GM12878 (cell line): ENCODE results near the gene SLC22A23. TPM values are rescaled to one million over a fixed set of nuclear protein-coding genes. Genes with fewer than 3 reads are reported as not detected.
"Not testable (repeated sequence)": the region's sequence is repeated elsewhere in the genome, so short reads cannot be mapped to it uniquely, and the experiment has no call there.

Source experiments
- ATAC-seq: fragments of 200-7000 bp; cut with Tn5 transposase; 3 replicates; pipeline ENCODE4 v1.9.1; 2020; ENCODE audit warnings: mild to moderate bottlenecking, moderate library complexity
- BruUV-seq: library from RNA; stranded (reverse); fragments of 400-500 nt; replicated peaks from 2 replicates; lab custom pipeline; 2021; lab: Mats Ljungman, UMichigan
- CTCF ChIA-PET: fragments of 300-600 bp; sonication (Branson Sonifier 250); formaldehyde crosslinking; extraction: SDS; loops from one replicate; lab custom pipeline; 2021; ENCODE audit warnings: inconsistent platforms; lab: Yijun Ruan, JAX
- POLR2A ChIA-PET: fragments of 350-600 bp; formaldehyde crosslinking; extraction: SDS; loops from one replicate; lab custom pipeline; 2021; ENCODE audit warnings: inconsistent platforms; lab: Charles Lee
- RAD21 ChIA-PET: fragments of 300-600 bp; sonication (Branson Sonifier 250); formaldehyde crosslinking; loops from one replicate; lab custom pipeline; 2023; ENCODE audit warnings: antibody characterized with exemption; ENCODE audit not compliant: unreplicated experiment; lab: Charles Lee
- SMC1A ChIA-PET: fragments of 300-600 bp; sonication (Branson Sonifier 250); formaldehyde crosslinking; loops from one replicate; lab custom pipeline; 2023; ENCODE audit not compliant: unreplicated experiment, uncharacterized antibody; lab: Charles Lee
- DNase-seq: peaks from one replicate; pipeline ENCODE4 v3.0.0-alpha.2; 2011; ENCODE audit warnings: low read depth, low spot score
- FAIRE-seq: peaks from 3 replicates; lab custom pipeline; 2011; peaks lifted over from hg19 to GRCh38; lab: Jason Lieb, UNC
- H2AFZ ChIP-seq: 2 replicates; pipeline ENCODE4 v1.6.0; 2011; ENCODE audit warnings: low read depth, low read length, control low read depth; ENCODE audit not compliant: control insufficient read depth
- H3K27ac ChIP-seq: 2 replicates; pipeline ENCODE4 v1.5.1; 2011; ENCODE audit warnings: control low read depth; ENCODE audit not compliant: control insufficient read depth, insufficient read depth
- H3K27me3 ChIP-seq, 2 experiments: replicated peaks in 1 of 2; 2 replicates each; pipeline versions ENCODE4 v1.6.0 to v1.6.1; 2011; ENCODE audit warnings: low read length in 1 of 2; ENCODE audit not compliant: control insufficient read depth in 2 of 2, insufficient read depth in 2 of 2
- H3K36me3 ChIP-seq, 2 experiments: 2 replicates each; pipeline ENCODE4 v1.5.1; 2011; ENCODE audit warnings: low read length in 1 of 2; ENCODE audit not compliant: control insufficient read depth in 2 of 2, insufficient read depth in 2 of 2
- H3K4me1 ChIP-seq: 2 replicates; pipeline ENCODE4 v1.6.1; 2011; ENCODE audit warnings: mild to moderate bottlenecking, low read length, moderate library complexity, mixed read lengths; ENCODE audit not compliant: control insufficient read depth, insufficient read depth
- H3K4me2 ChIP-seq: 2 replicates; pipeline ENCODE4 v1.6.0; 2011; ENCODE audit warnings: control low read depth; ENCODE audit not compliant: control insufficient read depth, insufficient read depth
- H3K4me3 ChIP-seq: fragments of 200-600 bp; sonication (generic); 2 replicates; pipeline ENCODE4 v1.5.1; 2016
- H3K79me2 ChIP-seq: 2 replicates; pipeline ENCODE4 v1.6.0; 2011; ENCODE audit warnings: low read length; ENCODE audit not compliant: control insufficient read depth, insufficient read depth
- H3K9ac ChIP-seq: 2 replicates; pipeline ENCODE4 v1.8.0; 2011; ENCODE audit warnings: low read length, control low read depth, mixed read lengths; ENCODE audit not compliant: control insufficient read depth, insufficient read depth
- H3K9me3 ChIP-seq: replicated peaks from 3 replicates; pipeline ENCODE4 v1.5.1; 2011; ENCODE audit warnings: mild to moderate bottlenecking, low read length; ENCODE audit not compliant: control insufficient read depth, insufficient read depth
- H4K20me1 ChIP-seq: 2 replicates; pipeline ENCODE4 v1.6.0; 2011; ENCODE audit not compliant: control insufficient read depth, insufficient read depth
- LARP7 ChIP-seq: fragments of 450-650 bp; IDR thresholded peaks from 2 replicates; pipeline ENCODE4 v1.6.1; 2017; ENCODE audit warnings: mild to moderate bottlenecking
- SIN3A ChIP-seq: IDR thresholded peaks from 2 replicates; pipeline ENCODE4 v1.6.1; 2012; ENCODE audit warnings: low read depth, low read length, improper control_type of control experiment
- WGBS: methylation state at CpG from one replicate; pipeline ENCODE4 v1.1.6; 2016; ENCODE audit warnings: low lambda C conversion rate; ENCODE audit not compliant: insufficient replicate concordance, insufficient coverage; ENCODE audit errors: missing lambda C conversion rate; 5-methylcytosine and 5-hydroxymethylcytosine counted together
- in situ Hi-C: fragments of 300-500 bp; cut with MboI; formaldehyde crosslinking; loops from 9 replicates; pipeline ENCODE4 v1.14.3; 2018; ENCODE audit warnings: mixed read lengths
- intact Hi-C: fragments of 100-400 bp; cut with micrococcal nuclease; formaldehyde crosslinking; loops from one replicate; pipeline ENCODE4 v1.14.2; 2022; ENCODE audit not compliant: unreplicated experiment
- polyA plus RNA-seq, 11 experiments: library from polyadenylated mRNA; depleted of rRNA in 4 of 11; unstranded in 6 of 11; stranded (reverse) in 5 of 11; fragments of >200 nt; fragmentation: Nextera tagmentation in 4 of 11; fragmentation: Illumina TruSeq in 1 of 11; extraction: Ambion mirVana in 4 of 11; extraction: Trizol in 1 of 11; gene quantifications; 1 replicate in 1 of 11; 2 replicates in 10 of 11; pipeline versions ENCODE4 v1.2.1 to v1.2.3, GENCODE V29; 2011 to 2016; ENCODE audit warnings: inconsistent platforms in 2 of 11, missing spikeins in 2 of 11, low read depth in 1 of 11
- total RNA-seq, 4 experiments: library from RNA; depleted of rRNA in 3 of 4; stranded (reverse); fragments of >200 nt in 3 of 4; fragmentation: Illumina TruSeq in 1 of 4; extraction: Trizol in 1 of 4; gene quantifications; 2 replicates each; pipeline versions ENCODE4 v1.2.1 to v1.2.3, GENCODE V29; 2013 to 2021
- TF ChIP-seq, protein P1 (sequence below): fragments of 450-650 bp; IDR thresholded peaks from 2 replicates; pipeline ENCODE4 v1.6.1; 2017; ENCODE audit warnings: mild to moderate bottlenecking, moderate library complexity

The SLC22A23 gene
- total and polyA plus RNA-seq, 10 of the 15 experiments (the other 5 are each of a cell fraction or from before 2014, with no cell fraction given), result 0.20 to 2.4 (median 0.74) TPM

DNA sequence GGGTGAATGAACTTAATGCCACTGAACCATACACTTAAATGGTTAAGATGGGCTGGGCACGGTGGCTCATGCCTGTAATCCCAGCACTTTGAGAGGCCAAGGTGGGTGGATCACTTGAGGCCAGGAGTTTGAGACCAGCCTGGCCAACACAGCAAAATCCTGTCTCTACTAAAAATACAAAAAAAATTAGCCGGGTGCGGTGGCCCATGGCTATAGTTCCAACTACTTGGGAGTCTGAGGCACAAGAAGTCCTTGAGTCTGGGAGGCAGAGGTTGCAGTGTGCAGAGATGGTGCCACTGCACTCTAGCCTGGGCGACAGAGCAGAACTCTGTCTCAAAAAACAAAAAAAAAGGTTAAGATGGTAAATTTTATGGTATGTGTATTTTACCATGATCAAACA lies 71.7 kb downstream of the SLC22A23 start:
- H3K9ac ChIP-seq, intact Hi-C loops, H3K36me3 ChIP-seq, H2AFZ ChIP-seq, H4K20me1 ChIP-seq, H3K27me3 ChIP-seq, in situ Hi-C loops, H3K4me3 ChIP-seq, H3K4me2 ChIP-seq, H3K79me2 ChIP-seq, DNase-seq, H3K9me3 ChIP-seq, H3K27ac ChIP-seq, BruUV-seq, FAIRE-seq: not testable (repeated sequence)
- peaks cover 60% of the 10 kb centered on the region for H3K4me1 ChIP-seq
- RAD21 ChIA-PET, result interaction anchor here (1.0 to 1.2 kb wide), 5 partner anchors 29 to 70 kb away, joined by 3 to 5 read pairs (median 3); no protein-coding TSS in a partner anchor
- CTCF ChIA-PET, result interaction anchor here (1.0 to 1.2 kb wide), 2 partner anchors 26 to 48 kb away, joined by 3 to 4 read pairs; no protein-coding TSS in a partner anchor
- POLR2A ChIA-PET, result interaction anchor here (0.7 to 1.5 kb wide), 4 partner anchors 37 to 60 kb away, joined by 3 to 8 read pairs (median 4); no protein-coding TSS in a partner anchor
- peak; percentile 13; the same call in 1 of the 3 replicates for ATAC-seq
- 73% methylated on average over 4 of the region's 4 CpGs for WGBS
- SMC1A ChIA-PET, result interaction anchor here (0.6 to 1.2 kb wide), 4 partner anchors 27 to 52 kb away, joined by 3 to 6 read pairs (median 4); no protein-coding TSS in a partner anchor

DNA sequence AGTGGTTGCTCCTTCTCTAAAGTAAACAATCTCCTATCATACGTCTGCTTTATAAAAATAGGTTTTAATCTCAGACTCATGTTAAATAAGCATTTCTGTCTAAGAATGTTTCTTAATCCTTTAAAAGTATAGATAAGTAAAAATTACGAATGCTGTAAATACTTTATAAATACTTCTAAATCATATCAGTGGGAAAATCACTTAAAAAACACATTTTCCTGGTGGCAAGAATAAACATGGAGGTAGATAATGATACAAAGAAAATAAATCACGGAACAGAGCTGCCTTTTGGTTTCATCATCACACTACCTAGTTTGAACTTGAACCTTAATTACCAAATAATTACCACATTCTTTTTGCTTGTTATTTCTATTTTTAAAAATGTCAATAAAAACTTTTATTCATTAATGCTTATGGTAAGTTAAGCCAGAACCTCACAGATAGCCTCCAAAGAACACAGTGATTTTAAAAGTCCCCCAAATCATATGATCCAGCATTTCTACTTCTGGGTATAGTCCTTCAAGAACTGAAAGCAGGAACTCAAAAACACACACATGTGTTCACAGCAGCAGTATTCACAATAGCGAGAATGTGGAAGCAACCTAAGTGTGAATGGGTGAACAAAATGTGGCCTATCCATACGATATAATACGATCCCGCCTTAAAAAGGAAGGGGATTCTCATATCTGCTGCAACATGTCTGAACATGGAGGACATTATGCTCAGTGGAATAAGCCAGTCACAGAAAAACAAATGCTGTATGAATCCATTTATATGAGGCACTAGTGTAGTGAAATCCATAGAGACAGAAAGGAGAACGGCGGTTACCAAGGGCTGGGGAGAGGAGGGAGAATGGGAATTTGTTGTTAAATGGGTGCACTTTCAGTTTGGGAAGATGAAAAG lies 72.4 kb downstream of the SLC22A23 start:
- Histone ChIP-seq H3K9me3 (no peaks in the 10 kb centered on the region; the same call in 2 of the 3 replicates), H3K4me3 (no peak overlapping the region), H3K36me3 (no peaks in the 10 kb centered on the region), H3K4me2 (no peak overlapping the region), H3K9ac (no peak overlapping the region), H4K20me1 (no peaks in the 10 kb centered on the region), H3K27me3 (no peaks in the 10 kb centered on the region), H3K4me1 (peaks cover 60% of the 10 kb centered on the region), H3K27ac (no peak overlapping the region), H3K79me2 (no peaks in the 10 kb centered on the region), H2AFZ (no peak overlapping the region)
- in situ Hi-C loops, result no loop called here
- ChIA-PET SMC1A (interaction anchor here (0.9 to 6.5 kb wide), 8 partner anchors 16 to 70 kb away, joined by 3 to 103 read pairs (median 14); no protein-coding TSS in a partner anchor), RAD21 (interaction anchor here (0.7 to 2.7 kb wide), 10 partner anchors 13 to 73 kb away, joined by 3 to 17 read pairs (median 3); partner anchors contain the start of gene SLC22A23), CTCF (interaction anchor here (1.0 to 2.0 kb wide), 4 partner anchors 10 to 60 kb away, joined by 3 to 7 read pairs (median 4); no protein-coding TSS in a partner anchor), POLR2A (interaction anchor here (0.8 to 3.0 kb wide), 3 partner anchors 10 to 37 kb away, joined by 3 to 17 read pairs (median 6); no protein-coding TSS in a partner anchor)
- BruUV-seq, result no TSS peak
- intact Hi-C loops, result loop anchor here (5.0 kb wide), 1 partner anchor 52 kb away; no protein-coding TSS in a partner anchor
- DNase-seq (no peak), ATAC-seq (peak; percentile 2; the same call in 1 of the 3 replicates), FAIRE-seq (no peak)
- 69% methylated on average over 9 of the region's 9 CpGs for WGBS
- TF ChIP-seq SIN3A, result no peak
- TF ChIP-seq LARP7, result no peak
- TF ChIP-seq, protein P1, sequence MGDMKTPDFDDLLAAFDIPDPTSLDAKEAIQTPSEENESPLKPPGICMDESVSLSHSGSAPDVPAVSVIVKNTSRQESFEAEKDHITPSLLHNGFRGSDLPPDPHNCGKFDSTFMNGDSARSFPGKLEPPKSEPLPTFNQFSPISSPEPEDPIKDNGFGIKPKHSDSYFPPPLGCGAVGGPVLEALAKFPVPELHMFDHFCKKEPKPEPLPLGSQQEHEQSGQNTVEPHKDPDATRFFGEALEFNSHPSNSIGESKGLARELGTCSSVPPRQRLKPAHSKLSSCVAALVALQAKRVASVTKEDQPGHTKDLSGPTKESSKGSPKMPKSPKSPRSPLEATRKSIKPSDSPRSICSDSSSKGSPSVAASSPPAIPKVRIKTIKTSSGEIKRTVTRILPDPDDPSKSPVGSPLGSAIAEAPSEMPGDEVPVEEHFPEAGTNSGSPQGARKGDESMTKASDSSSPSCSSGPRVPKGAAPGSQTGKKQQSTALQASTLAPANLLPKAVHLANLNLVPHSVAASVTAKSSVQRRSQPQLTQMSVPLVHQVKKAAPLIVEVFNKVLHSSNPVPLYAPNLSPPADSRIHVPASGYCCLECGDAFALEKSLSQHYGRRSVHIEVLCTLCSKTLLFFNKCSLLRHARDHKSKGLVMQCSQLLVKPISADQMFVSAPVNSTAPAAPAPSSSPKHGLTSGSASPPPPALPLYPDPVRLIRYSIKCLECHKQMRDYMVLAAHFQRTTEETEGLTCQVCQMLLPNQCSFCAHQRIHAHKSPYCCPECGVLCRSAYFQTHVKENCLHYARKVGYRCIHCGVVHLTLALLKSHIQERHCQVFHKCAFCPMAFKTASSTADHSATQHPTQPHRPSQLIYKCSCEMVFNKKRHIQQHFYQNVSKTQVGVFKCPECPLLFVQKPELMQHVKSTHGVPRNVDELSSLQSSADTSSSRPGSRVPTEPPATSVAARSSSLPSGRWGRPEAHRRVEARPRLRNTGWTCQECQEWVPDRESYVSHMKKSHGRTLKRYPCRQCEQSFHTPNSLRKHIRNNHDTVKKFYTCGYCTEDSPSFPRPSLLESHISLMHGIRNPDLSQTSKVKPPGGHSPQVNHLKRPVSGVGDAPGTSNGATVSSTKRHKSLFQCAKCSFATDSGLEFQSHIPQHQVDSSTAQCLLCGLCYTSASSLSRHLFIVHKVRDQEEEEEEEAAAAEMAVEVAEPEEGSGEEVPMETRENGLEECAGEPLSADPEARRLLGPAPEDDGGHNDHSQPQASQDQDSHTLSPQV, result peak; percentile 80; the same call in 1 of the 2 replicates
